MM.1S (cell line): ENCODE data around the gene PCDHGB2.

ENCODE experiments used
- EZH2 ChIP-seq: fragments of 300-600 bp; sonication (generic); optimal IDR thresholded peaks from 2 replicates; pipeline ENCODE3; 2017; ENCODE audit warnings: low read depth, mild to moderate bottlenecking, antibody characterized with exemption, low read length, mixed read lengths
- TF ChIP-seq, protein P1 (sequence below): fragments of 300-600 bp; sonication (generic); IDR thresholded peaks from 2 replicates; pipeline ENCODE4 v1.5.1; 2016; ENCODE audit warnings: antibody characterized with exemption, low read length, mixed read lengths

DNA sequence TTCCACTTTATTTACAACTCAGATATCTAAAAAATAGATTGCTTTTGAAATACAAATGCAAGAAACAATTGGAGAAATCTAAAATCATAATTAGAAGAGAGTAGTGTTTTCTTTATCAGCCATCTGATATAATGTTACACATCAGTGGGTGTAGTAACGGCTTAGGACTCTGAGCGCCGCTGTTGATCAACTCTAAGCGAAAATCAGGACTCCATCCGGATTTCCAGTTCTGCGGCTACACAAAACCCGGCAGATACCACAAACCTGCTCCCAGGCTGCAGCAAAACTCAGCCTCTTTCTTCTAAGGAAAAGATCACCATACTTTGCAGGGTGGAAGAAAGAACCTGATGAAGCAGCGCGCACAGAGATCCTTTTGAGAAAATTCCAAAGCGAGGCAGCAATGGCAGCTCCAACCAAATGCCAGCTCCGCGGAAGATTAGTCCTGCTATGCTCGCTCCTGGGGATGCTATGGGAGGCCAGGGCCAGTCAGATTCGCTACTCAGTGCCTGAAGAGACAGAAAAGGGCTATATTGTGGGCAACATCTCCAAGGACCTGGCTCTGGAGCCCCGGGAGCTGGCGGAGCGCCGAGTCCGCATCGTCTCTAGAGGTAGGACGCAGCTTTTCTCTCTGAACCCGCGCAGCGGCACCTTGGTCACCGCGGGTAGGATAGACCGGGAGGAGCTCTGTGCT is 42.9 kb downstream of the PCDHGB2 start, which contains the start of gene PCDHGA9:
- no peak for TF ChIP-seq EZH2
- TF ChIP-seq, protein P1, sequence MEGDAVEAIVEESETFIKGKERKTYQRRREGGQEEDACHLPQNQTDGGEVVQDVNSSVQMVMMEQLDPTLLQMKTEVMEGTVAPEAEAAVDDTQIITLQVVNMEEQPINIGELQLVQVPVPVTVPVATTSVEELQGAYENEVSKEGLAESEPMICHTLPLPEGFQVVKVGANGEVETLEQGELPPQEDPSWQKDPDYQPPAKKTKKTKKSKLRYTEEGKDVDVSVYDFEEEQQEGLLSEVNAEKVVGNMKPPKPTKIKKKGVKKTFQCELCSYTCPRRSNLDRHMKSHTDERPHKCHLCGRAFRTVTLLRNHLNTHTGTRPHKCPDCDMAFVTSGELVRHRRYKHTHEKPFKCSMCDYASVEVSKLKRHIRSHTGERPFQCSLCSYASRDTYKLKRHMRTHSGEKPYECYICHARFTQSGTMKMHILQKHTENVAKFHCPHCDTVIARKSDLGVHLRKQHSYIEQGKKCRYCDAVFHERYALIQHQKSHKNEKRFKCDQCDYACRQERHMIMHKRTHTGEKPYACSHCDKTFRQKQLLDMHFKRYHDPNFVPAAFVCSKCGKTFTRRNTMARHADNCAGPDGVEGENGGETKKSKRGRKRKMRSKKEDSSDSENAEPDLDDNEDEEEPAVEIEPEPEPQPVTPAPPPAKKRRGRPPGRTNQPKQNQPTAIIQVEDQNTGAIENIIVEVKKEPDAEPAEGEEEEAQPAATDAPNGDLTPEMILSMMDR = peak; percentile 45
